ENCODE measurements around the gene IL36B. TPM values are rescaled to one million over a fixed set of nuclear protein-coding genes. Genes with fewer than 3 reads are reported as not detected.

Gene IL36B
- polyA plus RNA-seq, 1 donor (not counting 4 experiments of a cell fraction or from before 2014, with no cell fraction given), result 0.21 TPM

GRCh38 chr2:113038291-113038690 is 14.4 kb downstream of the IL36B start:
- FAIRE-seq, result no peak
- no peaks in the 10 kb centered on the region for H3K9me1 ChIP-seq (ENCODE audit: control insufficient read depth, extremely low read depth, insufficient read depth, low read length)
- H3K27ac ChIP-seq (ENCODE audit: control insufficient read depth, insufficient read depth, low read length), result no peak overlapping the region
- no peak overlapping the region for H3K9ac ChIP-seq (ENCODE audit: control insufficient read depth, extremely low read depth, insufficient read depth, low read length)
- H4K20me1 ChIP-seq (ENCODE audit: control insufficient read depth, extremely low read depth, insufficient read depth, low read length), result no peaks in the 10 kb centered on the region
- no peaks in the 10 kb centered on the region for H3K79me2 ChIP-seq (ENCODE audit: control insufficient read depth, insufficient read depth, low read length)
- H3K4me3 ChIP-seq (ENCODE audit: control insufficient read depth in 2 of 3, extremely low read depth in 1 of 3, insufficient read depth in 2 of 3, low read depth in 1 of 3, low read length in 3 of 3), result no peak overlapping the region
- H3K4me1 ChIP-seq (ENCODE audit: control insufficient read depth, extremely low read depth, insufficient read depth, low read length), result no peaks in the 10 kb centered on the region
- H3K9me3 ChIP-seq (ENCODE audit: control insufficient read depth, low read depth, low read length), result no peaks in the 10 kb centered on the region
- H3K27me3 ChIP-seq (ENCODE audit: control insufficient read depth, extremely low read depth, insufficient read depth, low read length), result no peaks in the 10 kb centered on the region
- DNase-seq (ENCODE audit: low read depth, low spot score), result no peak
- H3K4me2 ChIP-seq (ENCODE audit: control insufficient read depth, extremely low read depth, insufficient read depth, low read depth, low read length), result no peak overlapping the region
- dilution Hi-C loops (cut with MboI; ENCODE audit: extremely low pct_ligation_motif_present, low sequenced_read_pairs), result no loop called here
- H3K36me3 ChIP-seq (ENCODE audit: control insufficient read depth in 2 of 2, extremely low read depth in 1 of 2, insufficient read depth in 2 of 2, low read length in 2 of 2), result no peaks in the 10 kb centered on the region
- TF ChIP-seq CTCF (optimal IDR thresholded peaks at IDR 0.05 in 1 of 3, IDR thresholded peaks at IDR 0.05 in 1 of 3, conservative IDR thresholded peaks at IDR 0.05 in 1 of 3; ENCODE audit: extremely low read depth in 1 of 3, insufficient read depth in 2 of 3, low read length in 3 of 3) (no peak), EZH2 (IDR thresholded peaks at IDR 0.05; ENCODE audit: low read length) (no peak)
- H2AFZ ChIP-seq (ENCODE audit: control insufficient read depth, low read length), result no peak overlapping the region

GRCh38 chr2:113036763-113037162 is 15.9 kb downstream of the IL36B start:
- TF ChIP-seq EZH2 (IDR thresholded peaks at IDR 0.05; ENCODE audit: low read length), result no peak
- TF ChIP-seq CTCF (optimal IDR thresholded peaks at IDR 0.05 in 1 of 3, IDR thresholded peaks at IDR 0.05 in 1 of 3, conservative IDR thresholded peaks at IDR 0.05 in 1 of 3; ENCODE audit: extremely low read depth in 1 of 3, insufficient read depth in 2 of 3, low read length in 3 of 3), result no peak

More at GRCh38 chr2:113036763-113037162, 15.9 kb downstream of the IL36B start:
- dilution Hi-C loops (cut with MboI; ENCODE audit: extremely low pct_ligation_motif_present, low sequenced_read_pairs), result no loop called here
- FAIRE-seq, result no peak
- H3K27me3 ChIP-seq (ENCODE audit: control insufficient read depth, extremely low read depth, insufficient read depth, low read length), result no peaks in the 10 kb centered on the region
- no peaks in the 10 kb centered on the region for H3K79me2 ChIP-seq (ENCODE audit: control insufficient read depth, insufficient read depth, low read length)
- no peak overlapping the region for H2AFZ ChIP-seq (ENCODE audit: control insufficient read depth, low read length)
- H3K9me3 ChIP-seq (ENCODE audit: control insufficient read depth, low read depth, low read length), result no peaks in the 10 kb centered on the region
- no peaks in the 10 kb centered on the region for H4K20me1 ChIP-seq (ENCODE audit: control insufficient read depth, extremely low read depth, insufficient read depth, low read length)
- no peak overlapping the region for H3K4me2 ChIP-seq (ENCODE audit: control insufficient read depth, extremely low read depth, insufficient read depth, low read depth, low read length)
- H3K4me3 ChIP-seq (ENCODE audit: control insufficient read depth in 2 of 3, extremely low read depth in 1 of 3, insufficient read depth in 2 of 3, low read depth in 1 of 3, low read length in 3 of 3), result no peak overlapping the region
- no peak overlapping the region for H3K27ac ChIP-seq (ENCODE audit: control insufficient read depth, insufficient read depth, low read length)
- DNase-seq (ENCODE audit: low read depth, low spot score), result no peak
- H3K36me3 ChIP-seq (ENCODE audit: control insufficient read depth in 2 of 2, extremely low read depth in 1 of 2, insufficient read depth in 2 of 2, low read length in 2 of 2), result no peaks in the 10 kb centered on the region
- H3K9me1 ChIP-seq (ENCODE audit: control insufficient read depth, extremely low read depth, insufficient read depth, low read length), result no peaks in the 10 kb centered on the region
- H3K9ac ChIP-seq (ENCODE audit: control insufficient read depth, extremely low read depth, insufficient read depth, low read length), result no peak overlapping the region
- no peaks in the 10 kb centered on the region for H3K4me1 ChIP-seq (ENCODE audit: control insufficient read depth, extremely low read depth, insufficient read depth, low read length)
